NCI-H187 treated with DMSO at 0.1 percent for 48 hours (cell line): ENCODE data around the gene SMIM10L2A.
"Not testable (repeated sequence)": the region's sequence is repeated elsewhere in the genome, so short reads cannot be mapped to it uniquely, and the experiment has no call there.

Source experiments
- DNase-seq: peaks from one replicate; lab custom pipeline; 2025; lab: John Stamatoyannopoulos, UW

SMIM10L2A gene

DNA sequence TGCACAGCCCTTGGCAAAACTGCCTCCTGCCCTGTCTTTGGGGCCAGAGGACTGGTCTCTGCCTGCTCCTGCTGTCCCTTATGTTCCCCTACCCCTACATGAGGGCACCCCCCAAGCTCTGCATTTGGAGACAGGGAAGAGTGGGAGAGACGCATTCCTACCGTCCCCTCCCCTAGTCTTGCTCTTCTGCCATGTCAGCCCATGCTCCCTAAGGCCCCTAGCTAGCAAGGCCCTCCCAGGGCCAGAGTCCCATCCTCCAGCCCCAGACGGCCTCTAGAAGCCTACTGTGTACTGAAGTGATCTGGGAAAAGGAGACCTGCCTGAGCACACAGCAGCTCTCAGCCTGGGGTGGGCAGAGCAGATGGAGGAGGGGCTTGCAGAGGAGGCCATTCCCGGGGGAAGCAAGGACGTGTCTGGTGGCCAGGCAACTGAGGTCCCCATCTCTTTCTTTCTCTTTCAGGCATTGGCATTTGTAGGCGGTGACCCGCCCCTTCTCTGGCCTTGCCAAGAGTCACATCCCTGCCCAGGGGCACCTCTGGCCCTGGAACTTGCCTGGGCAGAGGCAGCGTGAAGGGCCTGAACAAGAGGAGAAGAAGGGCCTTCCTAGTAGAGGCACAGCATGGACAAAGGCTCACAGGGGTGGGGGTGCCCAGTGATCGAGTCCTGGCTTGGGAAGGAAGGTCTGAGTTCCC lies 1.6 kb downstream of the SMIM10L2A start:
- not testable (repeated sequence) for DNase-seq

- DNase-seq, result no peak
These were observed 2.7 kb downstream of the SMIM10L2A start for GRCh38 chrX:135424469-135424868.

GRCh38 chrX:135425026-135425965 lies 3.6 kb downstream of the SMIM10L2A start:
- no peak for DNase-seq

GRCh38 chrX:135429429-135429828 lies 7.7 kb downstream of the SMIM10L2A start:
- DNase-seq, result no peak

- DNase-seq, result no peak
These were observed 10.1 kb downstream of the SMIM10L2A start for GRCh38 chrX:135431886-135432285.

- no peak for DNase-seq
These were observed 10.7 kb downstream of the SMIM10L2A start for GRCh38 chrX:135432453-135432852.

GRCh38 chrX:135432881-135433521 lies 11.3 kb downstream of the SMIM10L2A start:
- DNase-seq, result no peak

- DNase-seq, result no peak
These were observed 11.9 kb downstream of the SMIM10L2A start for GRCh38 chrX:135433531-135434257.

DNA sequence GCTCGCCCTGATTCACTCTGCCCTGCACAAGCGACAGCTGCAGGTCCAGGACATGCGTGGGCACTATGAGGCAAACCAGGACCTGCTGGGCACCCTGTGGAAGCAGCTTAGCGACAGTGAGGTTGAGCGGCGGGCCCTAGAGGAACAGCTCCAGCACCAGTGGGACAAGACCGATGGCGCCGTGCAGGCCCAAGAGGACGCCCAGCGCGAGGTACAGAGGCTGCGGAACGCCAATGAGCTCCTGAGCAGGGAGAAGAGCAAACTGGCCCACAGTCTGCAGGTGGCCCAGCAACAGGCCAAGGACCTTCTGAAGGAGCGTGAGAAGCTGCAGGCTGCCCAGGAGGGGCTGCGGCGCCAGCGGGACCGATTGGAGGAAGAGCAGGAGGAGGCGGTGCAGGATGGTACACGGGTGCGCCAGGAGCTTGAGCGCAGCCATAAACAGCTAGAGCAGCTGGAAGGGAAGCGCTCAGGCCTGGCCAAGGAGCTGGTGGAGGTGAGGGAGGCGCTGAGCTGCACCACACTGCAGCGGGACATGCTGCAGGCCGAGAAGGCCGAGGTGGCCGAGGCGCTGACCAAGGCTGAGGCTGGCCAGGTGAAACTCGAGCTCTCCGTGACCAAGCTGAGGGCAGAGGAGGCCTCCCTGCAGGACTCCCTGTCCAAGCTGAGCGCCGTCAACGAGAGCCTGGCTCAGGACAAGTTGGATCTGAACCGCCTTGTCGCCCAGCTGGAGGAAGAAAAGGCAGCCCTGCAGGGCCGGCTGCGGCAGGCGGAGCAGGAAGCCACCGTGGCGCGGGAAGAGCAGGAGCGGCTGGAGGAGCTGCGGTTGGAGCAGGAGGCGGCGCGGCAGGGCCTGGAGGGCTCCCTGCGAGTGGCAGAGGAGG lies 12.8 kb downstream of the SMIM10L2A start:
- no peak for DNase-seq

GRCh38 chrX:135435139-135435922 lies 13.6 kb downstream of the SMIM10L2A start:
- DNase-seq, result no peak

DNA sequence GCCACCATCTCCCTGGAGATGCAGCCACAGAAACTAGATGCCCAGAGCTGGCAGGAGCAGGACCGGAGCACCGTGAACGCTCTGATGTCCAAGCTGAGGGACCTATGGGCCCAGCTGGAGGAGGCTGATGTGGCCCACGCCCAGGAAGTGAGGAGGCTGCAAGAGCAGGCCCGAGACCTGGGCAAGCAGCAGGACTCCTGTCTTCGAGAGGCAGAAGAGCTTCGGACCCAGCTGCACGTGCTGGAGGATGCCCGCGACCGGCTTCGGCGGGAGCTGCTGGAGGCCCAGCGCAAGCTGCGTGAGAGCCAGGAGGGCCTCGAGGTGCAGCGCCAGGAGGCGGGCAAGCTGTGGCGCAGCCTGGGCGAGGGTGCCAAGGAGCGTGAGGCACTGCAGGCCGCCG lies 14.2 kb downstream of the SMIM10L2A start:
- DNase-seq, result no peak

DNA sequence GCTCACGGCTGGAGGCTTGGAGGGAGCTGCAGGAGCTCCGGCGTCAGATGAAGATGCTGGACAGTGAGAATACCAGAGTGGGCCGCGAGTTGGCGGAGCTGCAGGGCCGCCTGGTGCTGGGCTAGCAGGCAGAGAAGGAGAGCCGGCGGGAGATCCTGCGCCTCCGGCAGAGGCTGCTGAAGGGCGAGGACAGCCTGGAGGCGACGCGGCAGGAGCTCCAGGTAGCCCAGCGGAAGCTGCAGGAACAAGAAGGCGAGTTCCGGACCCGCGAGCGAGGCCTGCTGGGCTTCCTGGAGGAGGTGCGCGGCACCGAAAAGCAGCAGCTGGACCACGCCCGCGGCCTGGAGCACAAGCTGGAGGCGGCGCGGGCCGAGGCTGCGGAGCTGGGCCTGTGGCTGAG lies 14.7 kb downstream of the SMIM10L2A start:
- DNase-seq, result no peak

- DNase-seq, result no peak
These were observed 15.5 kb downstream of the SMIM10L2A start for GRCh38 chrX:135436966-135437866.

GRCh38 chrX:135437867-135438733 lies 16.4 kb downstream of the SMIM10L2A start:
- no peak for DNase-seq

DNA sequence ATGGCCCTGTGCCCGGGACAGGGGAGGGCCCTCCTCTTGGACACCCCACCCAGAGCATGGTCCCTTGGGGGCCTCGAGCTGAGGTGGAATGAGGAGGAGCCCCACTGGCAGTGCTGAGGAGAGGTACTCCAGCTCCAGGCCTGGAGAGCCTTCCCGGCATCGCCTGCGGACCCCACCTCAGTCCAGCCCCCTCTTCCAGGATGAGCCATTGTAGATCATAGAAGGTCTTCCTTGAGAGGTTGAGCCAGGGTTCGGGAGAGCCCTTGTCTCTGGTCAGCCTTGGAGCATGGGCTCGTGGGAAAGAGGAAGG lies 16.9 kb downstream of the SMIM10L2A start:
- DNase-seq, result no peak

GRCh38 chrX:135449637-135450550 lies 28.1 kb downstream of the SMIM10L2A start:
- no peak for DNase-seq

DNA sequence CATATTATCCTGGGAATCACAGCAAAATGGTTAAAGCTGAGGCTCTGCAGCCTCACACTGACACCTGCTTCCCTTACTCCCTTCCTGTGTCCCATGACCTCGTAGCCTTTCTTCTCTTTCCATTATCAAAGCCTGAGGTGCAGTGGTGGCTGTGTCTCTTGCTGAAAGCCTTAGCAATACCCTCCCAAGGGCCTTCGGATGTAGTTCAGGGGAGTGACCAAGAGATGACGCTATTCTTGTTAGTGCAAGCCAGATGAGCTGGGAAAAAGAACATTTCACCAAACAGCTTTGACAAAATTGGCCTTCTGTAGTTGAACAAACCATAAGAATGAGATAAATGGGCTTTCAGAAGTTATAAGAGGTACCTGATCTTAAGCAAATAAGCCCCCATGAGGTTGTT lies 31.6 kb downstream of the SMIM10L2A start:
- DNase-seq, result no peak
